RWPE2 (cell line): ENCODE measurements around the gene ARRDC2.

ENCODE experiments used
- ATAC-seq: fragments of 200-7000 bp; cut with Tn5 transposase; 3 replicates; pipeline ENCODE4 v1.9.1; 2021; ENCODE audit warnings: low read depth
- DNase-seq: peaks from one replicate; pipeline ENCODE4 v3.0.0-alpha.2; 2020; ENCODE audit warnings: low spot score
- H3K27ac ChIP-seq: fragments of 450-650 bp; 2 replicates; pipeline ENCODE4 v1.5.1; 2017; ENCODE audit warnings: mild to moderate bottlenecking; ENCODE audit not compliant: poor library complexity, severe bottlenecking
- H3K27me3 ChIP-seq: fragments of 250-450 bp; sonication (Bioruptor Pico); 2 replicates; pipeline ENCODE4 v1.5.1; 2021; ENCODE audit warnings: mild to moderate bottlenecking, moderate library complexity; ENCODE audit not compliant: insufficient read depth, poor library complexity, severe bottlenecking
- H3K36me3 ChIP-seq: fragments of 250-450 bp; sonication (Bioruptor Pico); 2 replicates; pipeline ENCODE4 v1.5.1; 2020; ENCODE audit warnings: low read depth, mild to moderate bottlenecking, moderate library complexity
- H3K4me1 ChIP-seq: fragments of 250-450 bp; sonication (Bioruptor Pico); 2 replicates; pipeline ENCODE4 v1.5.1; 2021; ENCODE audit warnings: mild to moderate bottlenecking, moderate library complexity; ENCODE audit not compliant: insufficient read depth, poor library complexity, severe bottlenecking
- H3K4me3 ChIP-seq: fragments of 250-450 bp; sonication (Bioruptor Pico); 2 replicates; pipeline ENCODE4 v1.5.1; 2021; ENCODE audit warnings: mild to moderate bottlenecking, moderate library complexity; ENCODE audit not compliant: severe bottlenecking
- H3K9me3 ChIP-seq: fragments of 250-450 bp; sonication (Bioruptor Pico); 2 replicates; pipeline ENCODE4 v1.5.1; 2021; ENCODE audit warnings: mild to moderate bottlenecking, moderate library complexity; ENCODE audit not compliant: severe bottlenecking
- CTCF ChIP-seq: fragments of 450-650 bp; IDR thresholded peaks from one replicate; pipeline ENCODE4 v1.5.1; 2017; ENCODE audit warnings: mild to moderate bottlenecking, moderate library complexity; ENCODE audit not compliant: poor library complexity, severe bottlenecking

Gene ARRDC2

GRCh38 chr19:17988161-17988560 is 19.8 kb upstream of the ARRDC2 start:
- no peak for DNase-seq
- no peak for ATAC-seq

GRCh38 chr19:17989425-17990094 is 18.4 kb upstream of the ARRDC2 start:
- no peaks in the 10 kb centered on the region for H3K36me3 ChIP-seq
- ATAC-seq (no peak), DNase-seq (no peak)
- no peaks in the 10 kb centered on the region for H3K9me3 ChIP-seq
- H3K27me3 ChIP-seq, result no peaks in the 10 kb centered on the region
- H3K27ac ChIP-seq, result no peak overlapping the region
- peaks cover 2% of the 10 kb centered on the region for H3K4me1 ChIP-seq
- no peak overlapping the region for H3K4me3 ChIP-seq
- TF ChIP-seq CTCF, result no peak

More at GRCh38 chr19:17988161-17988560, 19.8 kb upstream of the ARRDC2 start:
- Histone ChIP-seq H3K27ac (no peak overlapping the region), H3K27me3 (no peaks in the 10 kb centered on the region), H3K4me1 (no peaks in the 10 kb centered on the region), H3K4me3 (no peak overlapping the region), H3K9me3 (no peaks in the 10 kb centered on the region), H3K36me3 (no peaks in the 10 kb centered on the region)
- no peak for TF ChIP-seq CTCF

GRCh38 chr19:17993076-17993813 is 14.7 kb upstream of the ARRDC2 start:
- Histone ChIP-seq H3K27me3 (no peaks in the 10 kb centered on the region), H3K9me3 (no peaks in the 10 kb centered on the region), H3K4me3 (no peak overlapping the region), H3K4me1 (peaks cover 4% of the 10 kb centered on the region), H3K36me3 (no peaks in the 10 kb centered on the region), H3K27ac (no peak overlapping the region)
- ATAC-seq (no peak), DNase-seq (no peak)
- no peak for TF ChIP-seq CTCF

GRCh38 chr19:17996826-17997316 is 11.1 kb upstream of the ARRDC2 start:
- peak; percentile 86 for ATAC-seq
- no peak overlapping the region for H3K4me3 ChIP-seq

More at GRCh38 chr19:17996826-17997316, 11.1 kb upstream of the ARRDC2 start:
- H3K9me3 ChIP-seq, result no peaks in the 10 kb centered on the region
- no peak overlapping the region for H3K27ac ChIP-seq
- no peaks in the 10 kb centered on the region for H3K27me3 ChIP-seq
- peak; percentile 74 for DNase-seq
- TF ChIP-seq CTCF, result peak; percentile 89
- H3K4me1 ChIP-seq, result peaks cover 4% of the 10 kb centered on the region
- no peaks in the 10 kb centered on the region for H3K36me3 ChIP-seq
